OCI-LY1 (cell line): ENCODE results near the gene MRPS12.

ENCODE experiments used
- EZH2 ChIP-seq: fragments of 200-600 bp; sonication (generic), shearing (Covaris generic); IDR thresholded peaks from 2 replicates; pipeline ENCODE4 v1.8.0; 2017; ENCODE audit warnings: borderline replicate concordance, mixed run types, mild to moderate bottlenecking, antibody characterized with exemption, low read length, moderate library complexity, mixed read lengths
- TF ChIP-seq, protein P1 (sequence below): fragments of 200-600 bp; sonication (generic), shearing (Covaris generic); IDR thresholded peaks from 2 replicates; pipeline ENCODE4 v1.5.1; 2017; ENCODE audit warnings: mild to moderate bottlenecking, antibody characterized with exemption, low read length, moderate library complexity, mixed read lengths

DNA sequence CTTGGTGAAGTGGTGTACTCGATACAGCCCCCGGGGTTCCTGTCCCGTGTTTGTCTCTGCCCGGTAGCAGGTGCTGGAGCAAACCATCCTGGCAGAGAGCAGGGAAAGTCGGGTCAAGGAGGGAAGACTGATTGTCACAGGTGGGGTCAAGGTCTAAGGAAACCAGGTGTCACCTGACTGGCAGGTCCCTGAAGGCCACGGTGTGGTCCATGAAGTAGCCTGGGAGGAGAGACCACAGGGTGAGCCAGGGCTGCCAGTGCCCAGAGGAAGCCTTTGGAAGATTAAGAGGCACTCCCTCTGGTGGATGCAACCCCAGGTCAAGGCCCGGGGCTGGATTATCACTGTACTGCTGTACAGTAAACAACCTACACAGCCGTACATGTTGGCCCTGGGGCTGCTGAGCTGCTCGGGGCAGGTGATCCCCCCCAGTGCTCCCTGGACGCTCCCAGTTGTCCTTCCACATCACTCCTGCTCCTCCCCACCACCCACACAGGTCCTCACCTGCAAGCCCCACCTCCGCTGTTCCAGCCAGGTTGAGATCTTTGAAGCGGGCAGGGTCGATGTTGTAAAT is 12.7 kb upstream of the MRPS12 start:
- TF ChIP-seq, protein P1, sequence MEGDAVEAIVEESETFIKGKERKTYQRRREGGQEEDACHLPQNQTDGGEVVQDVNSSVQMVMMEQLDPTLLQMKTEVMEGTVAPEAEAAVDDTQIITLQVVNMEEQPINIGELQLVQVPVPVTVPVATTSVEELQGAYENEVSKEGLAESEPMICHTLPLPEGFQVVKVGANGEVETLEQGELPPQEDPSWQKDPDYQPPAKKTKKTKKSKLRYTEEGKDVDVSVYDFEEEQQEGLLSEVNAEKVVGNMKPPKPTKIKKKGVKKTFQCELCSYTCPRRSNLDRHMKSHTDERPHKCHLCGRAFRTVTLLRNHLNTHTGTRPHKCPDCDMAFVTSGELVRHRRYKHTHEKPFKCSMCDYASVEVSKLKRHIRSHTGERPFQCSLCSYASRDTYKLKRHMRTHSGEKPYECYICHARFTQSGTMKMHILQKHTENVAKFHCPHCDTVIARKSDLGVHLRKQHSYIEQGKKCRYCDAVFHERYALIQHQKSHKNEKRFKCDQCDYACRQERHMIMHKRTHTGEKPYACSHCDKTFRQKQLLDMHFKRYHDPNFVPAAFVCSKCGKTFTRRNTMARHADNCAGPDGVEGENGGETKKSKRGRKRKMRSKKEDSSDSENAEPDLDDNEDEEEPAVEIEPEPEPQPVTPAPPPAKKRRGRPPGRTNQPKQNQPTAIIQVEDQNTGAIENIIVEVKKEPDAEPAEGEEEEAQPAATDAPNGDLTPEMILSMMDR, result no peak
- no peak for TF ChIP-seq EZH2
